ENCODE results near the gene DPH7.
A peak's percentile ranks its signal among the peaks of the same experiment; 100 is the strongest.
"Not testable (repeated sequence)": the region's sequence is repeated elsewhere in the genome, so short reads cannot be mapped to it uniquely, and the experiment has no call there.

Gene DPH7

DNA sequence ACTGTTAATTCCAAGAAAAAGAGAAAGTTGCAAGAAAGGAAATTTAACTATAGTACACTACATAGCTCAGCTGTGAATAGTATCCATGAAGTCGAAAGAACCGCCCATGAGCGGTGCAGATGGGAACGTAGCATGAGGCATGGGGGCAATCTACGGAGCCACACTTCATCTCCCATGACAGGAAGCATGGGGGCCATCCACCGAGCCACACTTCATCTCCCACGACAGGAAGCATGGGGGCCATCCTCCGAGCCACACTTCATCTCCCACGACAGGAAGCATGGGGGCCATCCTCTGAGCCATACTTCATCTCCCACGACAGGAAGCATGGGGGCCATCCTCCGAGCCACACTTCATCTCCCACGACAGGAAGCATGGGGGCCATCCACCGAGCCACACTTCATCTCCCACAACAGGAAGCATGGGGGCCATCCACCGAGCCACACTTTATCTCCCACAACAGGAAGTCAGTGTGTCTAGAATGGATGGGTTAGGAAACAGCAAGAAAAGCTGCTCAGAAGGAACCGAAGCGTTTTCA is 42.1 kb downstream of the DPH7 start:
- TF ChIP-seq MAX (IDR thresholded peaks at IDR 0.05; ENCODE audit: low read depth, low read length) = 0 out of 2 replicates have a peak, but pooled peaks have one; percentile 16
- H3K4me3 ChIP-seq (ENCODE audit: low read depth, low read length) = not testable (repeated sequence)
- peak; percentile 76 for DNase-seq (ENCODE audit: low read depth)

GRCh38 chr9:137535120-137535428 is 43.7 kb downstream of the DPH7 start:
- no peak overlapping the region for H3K4me3 ChIP-seq (ENCODE audit: low read depth, low read length)
- no peak for DNase-seq (ENCODE audit: low read depth)
- TF ChIP-seq MAX (IDR thresholded peaks at IDR 0.05; ENCODE audit: low read depth, low read length) (no peak), CTCF (IDR thresholded peaks at IDR 0.05; ENCODE audit: low read depth, low read length) (no peak), MYC (IDR thresholded peaks at IDR 0.05; ENCODE audit: low read depth, low read length) (no peak), POLR2A (IDR thresholded peaks at IDR 0.05; ENCODE audit: extremely low read depth, insufficient read length) (no peak)

DNA sequence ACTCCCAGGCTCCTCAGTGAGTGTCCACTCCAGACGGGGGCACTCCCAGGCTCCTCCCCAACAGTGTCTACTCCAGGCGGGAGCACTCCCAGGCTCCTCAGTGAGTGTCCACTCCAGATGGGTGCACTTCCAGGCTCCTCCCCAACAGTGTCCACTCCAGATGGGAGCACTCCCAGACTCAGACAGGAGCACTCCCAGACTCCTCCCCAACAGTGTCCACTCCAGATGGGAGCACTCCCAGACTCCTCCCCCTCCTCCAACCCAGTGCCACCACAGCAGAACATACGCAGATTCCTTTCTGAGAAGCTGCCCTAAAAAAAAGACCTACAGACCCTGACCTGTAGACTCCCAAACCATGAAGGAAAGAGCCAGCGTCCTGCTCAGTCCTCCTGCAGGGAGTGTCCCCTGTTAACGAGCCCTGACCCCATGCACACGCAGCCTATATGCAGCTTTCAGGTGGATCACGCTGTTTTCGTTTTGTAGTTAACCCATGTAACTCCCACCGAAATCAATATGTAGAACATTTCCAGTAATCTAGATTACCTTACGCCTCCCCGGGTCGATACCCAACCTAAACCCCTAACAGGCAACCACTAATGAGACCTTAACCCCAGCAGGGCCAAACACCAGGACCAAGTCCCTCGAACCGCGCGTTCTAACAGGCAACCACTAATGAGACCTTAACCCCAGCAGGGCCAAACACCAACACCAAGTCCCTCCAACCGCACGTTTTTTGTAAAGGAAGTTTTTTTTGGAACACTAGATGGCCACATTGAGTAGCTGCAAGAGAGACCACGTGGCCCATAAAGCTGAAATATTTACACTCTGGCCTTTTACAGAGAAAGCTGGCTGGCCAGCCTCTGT is 44.2 kb downstream of the DPH7 start:
- TF ChIP-seq MYC (IDR thresholded peaks at IDR 0.05; ENCODE audit: low read depth, low read length) (peak; percentile 99), MAX (IDR thresholded peaks at IDR 0.05; ENCODE audit: low read depth, low read length) (peak; percentile 100), CTCF (IDR thresholded peaks at IDR 0.05; ENCODE audit: low read depth, low read length) (peak; percentile 68), POLR2A (IDR thresholded peaks at IDR 0.05; ENCODE audit: extremely low read depth, insufficient read length) (no peak)
- H3K4me3 ChIP-seq (ENCODE audit: low read depth, low read length) = no peak overlapping the region
- peak; percentile 87 for DNase-seq (ENCODE audit: low read depth)

GRCh38 chr9:137532891-137533468 is 45.7 kb downstream of the DPH7 start:
- H3K4me3 ChIP-seq (ENCODE audit: low read depth, low read length) = not testable (repeated sequence)

GRCh38 chr9:137531099-137531765 is 47.5 kb downstream of the DPH7 start:
- TF ChIP-seq MAX (IDR thresholded peaks at IDR 0.05; ENCODE audit: low read depth, low read length) = no peak
- no peak for DNase-seq (ENCODE audit: low read depth)
- H3K4me3 ChIP-seq (ENCODE audit: low read depth, low read length) = no peak overlapping the region

More at GRCh38 chr9:137532891-137533468, 45.7 kb downstream of the DPH7 start:
- DNase-seq (ENCODE audit: low read depth) = not testable (repeated sequence)

DNA sequence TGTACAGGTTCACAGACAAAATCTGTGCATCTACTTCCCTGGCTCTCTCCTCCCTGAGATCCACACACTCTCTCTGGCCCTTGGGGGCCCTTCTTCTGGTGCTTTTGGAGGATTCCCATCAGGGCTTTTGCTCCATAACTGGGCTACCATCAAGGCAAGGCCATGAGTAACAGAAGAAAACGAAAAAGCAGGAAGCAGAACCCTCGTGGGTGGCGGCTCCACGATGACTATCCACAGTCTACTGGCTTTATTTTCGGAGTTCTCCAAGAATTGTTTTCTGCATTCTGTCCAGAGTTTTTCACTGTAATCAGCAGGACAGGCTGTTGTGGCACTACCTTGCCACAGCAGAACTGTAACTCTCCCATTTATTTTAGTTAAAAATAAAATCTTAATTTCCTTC is 48.4 kb downstream of the DPH7 start:
- TF ChIP-seq MYC (IDR thresholded peaks at IDR 0.05; ENCODE audit: low read depth, low read length) (no peak), CTCF (IDR thresholded peaks at IDR 0.05; ENCODE audit: low read depth, low read length) (no peak), MAX (IDR thresholded peaks at IDR 0.05; ENCODE audit: low read depth, low read length) (no peak), POLR2A (IDR thresholded peaks at IDR 0.05; ENCODE audit: extremely low read depth, insufficient read length) (no peak)

GRCh38 chr9:137524981-137525317 is 53.8 kb downstream of the DPH7 start:
- no peak for TF ChIP-seq CTCF (IDR thresholded peaks at IDR 0.05; ENCODE audit: low read depth, low read length)
- DNase-seq (ENCODE audit: low read depth) = no peak
- H3K4me3 ChIP-seq (ENCODE audit: low read depth, low read length) = no peak overlapping the region

More for the DNA sequence above, 48.4 kb downstream of the DPH7 start:
- no peak overlapping the region for H3K4me3 ChIP-seq (ENCODE audit: low read depth, low read length)
- no peak for DNase-seq (ENCODE audit: low read depth)
